Measurements from ENCODE around the gene DROSHA.
"Not testable (repeated sequence)": the region's sequence is repeated elsewhere in the genome, so short reads cannot be mapped to it uniquely, and the experiment has no call there.

The DROSHA gene, protein sequence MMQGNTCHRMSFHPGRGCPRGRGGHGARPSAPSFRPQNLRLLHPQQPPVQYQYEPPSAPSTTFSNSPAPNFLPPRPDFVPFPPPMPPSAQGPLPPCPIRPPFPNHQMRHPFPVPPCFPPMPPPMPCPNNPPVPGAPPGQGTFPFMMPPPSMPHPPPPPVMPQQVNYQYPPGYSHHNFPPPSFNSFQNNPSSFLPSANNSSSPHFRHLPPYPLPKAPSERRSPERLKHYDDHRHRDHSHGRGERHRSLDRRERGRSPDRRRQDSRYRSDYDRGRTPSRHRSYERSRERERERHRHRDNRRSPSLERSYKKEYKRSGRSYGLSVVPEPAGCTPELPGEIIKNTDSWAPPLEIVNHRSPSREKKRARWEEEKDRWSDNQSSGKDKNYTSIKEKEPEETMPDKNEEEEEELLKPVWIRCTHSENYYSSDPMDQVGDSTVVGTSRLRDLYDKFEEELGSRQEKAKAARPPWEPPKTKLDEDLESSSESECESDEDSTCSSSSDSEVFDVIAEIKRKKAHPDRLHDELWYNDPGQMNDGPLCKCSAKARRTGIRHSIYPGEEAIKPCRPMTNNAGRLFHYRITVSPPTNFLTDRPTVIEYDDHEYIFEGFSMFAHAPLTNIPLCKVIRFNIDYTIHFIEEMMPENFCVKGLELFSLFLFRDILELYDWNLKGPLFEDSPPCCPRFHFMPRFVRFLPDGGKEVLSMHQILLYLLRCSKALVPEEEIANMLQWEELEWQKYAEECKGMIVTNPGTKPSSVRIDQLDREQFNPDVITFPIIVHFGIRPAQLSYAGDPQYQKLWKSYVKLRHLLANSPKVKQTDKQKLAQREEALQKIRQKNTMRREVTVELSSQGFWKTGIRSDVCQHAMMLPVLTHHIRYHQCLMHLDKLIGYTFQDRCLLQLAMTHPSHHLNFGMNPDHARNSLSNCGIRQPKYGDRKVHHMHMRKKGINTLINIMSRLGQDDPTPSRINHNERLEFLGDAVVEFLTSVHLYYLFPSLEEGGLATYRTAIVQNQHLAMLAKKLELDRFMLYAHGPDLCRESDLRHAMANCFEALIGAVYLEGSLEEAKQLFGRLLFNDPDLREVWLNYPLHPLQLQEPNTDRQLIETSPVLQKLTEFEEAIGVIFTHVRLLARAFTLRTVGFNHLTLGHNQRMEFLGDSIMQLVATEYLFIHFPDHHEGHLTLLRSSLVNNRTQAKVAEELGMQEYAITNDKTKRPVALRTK (N-terminal part only)

DNA sequence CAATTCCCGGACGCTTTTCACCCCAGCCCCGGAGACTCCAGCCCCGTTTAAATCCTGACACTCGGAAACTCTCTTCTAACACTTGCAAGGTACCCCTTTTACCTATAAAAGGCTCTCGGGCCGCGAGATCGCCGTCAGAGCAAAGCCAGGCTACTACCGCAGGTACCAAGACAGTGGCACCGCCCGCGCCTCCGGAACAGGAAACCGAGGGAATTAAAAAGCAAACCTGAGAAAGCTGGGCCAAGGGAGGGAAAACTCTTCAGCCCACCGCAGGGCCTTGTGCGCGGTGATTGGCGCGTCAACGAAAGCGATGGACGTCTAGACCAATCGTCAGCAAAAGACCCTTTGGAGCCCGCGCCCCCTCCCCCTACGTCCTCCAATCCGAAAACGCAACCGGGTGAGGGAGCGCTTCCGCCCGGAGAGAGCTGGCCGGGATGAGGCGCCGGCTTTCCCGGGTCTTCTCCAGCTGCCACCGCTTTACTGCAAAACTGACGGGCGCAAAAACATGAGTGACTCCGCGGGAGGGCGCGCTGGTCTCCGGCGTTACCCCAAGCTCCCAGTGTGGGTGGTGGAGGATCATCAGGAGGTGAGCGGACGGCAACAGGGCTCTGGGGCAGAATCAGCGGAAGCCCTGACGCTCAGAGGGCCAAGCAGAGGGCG, at the start of gene DROSHA, which contains the start of gene C5orf22:
DROSHA (minus strand) TSS at position 206 of the 660 bp plus-strand sequence. CDS start 3,034 bp downstream, outside the sequence.
C5orf22 (plus strand) TSS at position 414 of the 660 bp plus-strand sequence; CDS start at position 506, 92 bp downstream.
- peak; percentile 84 for DNase-seq (ENCODE audit: low read depth)

GRCh38 chr5:31579558-31579957, 47.7 kb upstream of the DROSHA start:
- DNase-seq (ENCODE audit: low read depth): no peak

DNA sequence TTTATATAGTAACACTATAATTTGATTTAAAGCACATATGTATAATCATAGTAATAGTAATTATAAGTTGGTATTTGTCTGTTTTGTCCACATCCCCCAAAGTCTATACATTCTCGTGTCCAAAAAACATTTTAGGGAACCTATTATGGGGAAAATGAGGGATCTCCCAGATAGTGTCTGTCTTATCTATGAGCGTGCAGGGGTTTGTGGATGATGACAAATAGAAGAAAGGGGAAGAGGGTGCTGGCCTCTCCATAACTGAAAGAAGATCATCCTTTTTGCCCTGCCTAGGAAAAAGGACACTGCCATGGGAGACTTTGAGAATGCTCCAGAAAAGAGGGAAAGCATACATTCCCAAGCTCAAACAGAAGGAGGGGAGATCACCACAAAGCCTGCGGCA, 45.5 kb upstream of the DROSHA start:
- no peak for DNase-seq (ENCODE audit: low read depth)

- no peak for DNase-seq (ENCODE audit: low read depth)
Observed at GRCh38 chr5:31574772-31575171, 42.9 kb upstream of the DROSHA start.

DNA sequence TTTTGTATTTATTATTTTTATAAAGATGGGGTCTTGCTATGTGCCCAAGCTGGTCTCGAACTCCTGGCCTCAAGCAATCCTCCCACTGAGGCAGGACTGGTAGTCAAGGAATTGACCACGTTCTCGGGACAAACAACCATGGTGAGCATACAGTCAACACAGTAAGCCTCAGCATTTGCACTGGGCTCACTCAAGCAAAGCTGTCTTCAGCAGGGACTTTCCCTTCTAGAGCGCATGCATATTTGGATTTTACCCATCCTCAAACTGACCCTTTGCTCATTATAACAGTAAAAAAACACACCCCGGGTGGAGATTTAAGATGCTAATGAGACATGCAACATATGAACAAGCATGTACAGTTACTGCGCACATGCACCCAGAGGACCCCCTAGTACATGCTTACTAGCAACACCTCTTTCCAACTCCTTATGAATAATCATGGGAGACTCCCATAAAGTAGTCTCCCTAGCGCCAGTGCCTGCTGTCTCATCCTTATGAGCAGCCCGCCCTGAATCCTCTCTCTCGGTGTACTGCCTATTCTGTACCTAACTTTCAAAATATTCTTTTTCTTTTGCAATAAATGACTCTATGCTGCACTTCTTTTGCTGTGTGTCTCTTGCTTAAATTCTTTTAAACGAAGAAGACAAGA, 41.7 kb upstream of the DROSHA start:
- no peak for DNase-seq (ENCODE audit: low read depth)

DNA sequence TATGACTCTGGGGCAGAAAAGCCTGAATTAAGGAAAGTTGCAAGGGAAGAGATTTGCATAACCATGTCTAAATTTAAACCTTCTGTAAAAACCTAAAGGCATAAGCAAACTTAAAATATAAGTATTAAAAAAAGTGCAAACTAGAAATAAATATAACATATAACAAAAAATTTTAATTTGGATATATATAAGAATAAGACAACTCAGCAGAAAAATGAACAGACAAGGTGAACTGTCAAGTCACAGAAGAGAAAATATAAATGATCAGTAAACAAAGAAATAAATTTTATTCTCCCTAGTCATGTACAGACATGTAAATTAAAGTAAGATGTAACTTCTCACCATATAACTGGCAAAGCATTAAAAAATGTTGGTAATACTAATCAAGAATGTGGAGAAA, 37.2 kb upstream of the DROSHA start:
- no peak for DNase-seq (ENCODE audit: low read depth)

- no peak for DNase-seq (ENCODE audit: low read depth)
Observed at GRCh38 chr5:31568302-31568835, 36.5 kb upstream of the DROSHA start.

DNA sequence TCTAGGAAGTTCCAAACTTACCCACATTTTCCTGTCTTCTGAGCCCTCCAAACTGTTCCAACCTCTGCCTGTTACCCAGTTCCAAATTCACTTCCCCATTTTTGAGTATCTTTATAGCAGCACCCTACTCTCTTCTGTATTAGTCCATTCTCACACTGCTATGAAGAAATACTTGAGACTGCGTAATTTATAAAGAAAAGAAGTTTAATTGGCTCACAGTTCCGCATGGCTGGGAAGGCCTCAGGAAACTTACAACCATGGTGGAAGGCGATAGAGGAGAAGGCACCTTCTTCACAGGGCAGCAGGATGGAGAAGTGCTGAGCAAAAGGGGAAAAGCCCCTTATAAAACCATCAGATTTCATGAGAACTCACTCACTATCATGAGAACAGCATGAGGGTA, 34.5 kb upstream of the DROSHA start:
- DNase-seq (ENCODE audit: low read depth): not testable (repeated sequence)

- no peak for DNase-seq (ENCODE audit: low read depth)
Observed at GRCh38 chr5:31563216-31563615, 31.3 kb upstream of the DROSHA start.

DNA sequence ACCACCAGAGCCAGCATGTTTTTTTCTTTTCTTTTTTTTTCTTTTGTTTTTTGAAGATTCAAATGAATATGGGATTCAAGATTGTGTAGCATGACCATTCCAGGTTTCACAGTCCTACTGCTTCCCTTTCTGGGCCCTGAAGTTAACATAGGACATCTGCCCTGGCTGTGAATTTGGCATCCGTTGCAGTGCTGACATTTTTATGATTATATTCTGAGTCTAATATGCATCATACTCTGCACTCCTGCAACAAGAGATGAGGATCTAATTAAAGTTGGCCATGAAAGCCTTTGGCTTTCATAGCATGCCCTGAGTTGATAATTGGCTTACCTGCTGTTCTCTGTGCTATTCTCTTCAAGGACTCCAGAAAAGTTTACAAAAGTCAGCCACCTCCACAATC, 30.1 kb upstream of the DROSHA start:
- no peak for DNase-seq (ENCODE audit: low read depth)

DNA sequence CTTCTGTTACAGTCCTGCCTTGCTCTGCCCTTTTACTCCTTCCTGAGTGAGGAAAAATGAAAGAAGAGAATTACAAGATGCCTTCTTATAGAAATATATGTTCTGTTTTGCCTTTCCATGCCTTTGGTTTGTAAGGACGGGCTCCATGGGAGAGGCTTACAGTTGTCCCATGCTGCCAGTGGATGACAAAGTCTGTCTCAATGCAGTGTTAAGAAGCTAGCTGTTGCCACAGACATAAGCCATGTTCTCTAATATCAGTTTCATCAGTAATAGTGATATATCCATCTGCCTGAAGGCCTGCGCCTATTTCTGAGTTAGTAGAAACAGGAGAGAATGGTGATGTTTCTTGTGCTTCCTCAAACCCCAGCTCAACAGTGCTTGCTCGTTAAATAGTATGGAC, 28.0 kb upstream of the DROSHA start:
- no peak for DNase-seq (ENCODE audit: low read depth)

DNA sequence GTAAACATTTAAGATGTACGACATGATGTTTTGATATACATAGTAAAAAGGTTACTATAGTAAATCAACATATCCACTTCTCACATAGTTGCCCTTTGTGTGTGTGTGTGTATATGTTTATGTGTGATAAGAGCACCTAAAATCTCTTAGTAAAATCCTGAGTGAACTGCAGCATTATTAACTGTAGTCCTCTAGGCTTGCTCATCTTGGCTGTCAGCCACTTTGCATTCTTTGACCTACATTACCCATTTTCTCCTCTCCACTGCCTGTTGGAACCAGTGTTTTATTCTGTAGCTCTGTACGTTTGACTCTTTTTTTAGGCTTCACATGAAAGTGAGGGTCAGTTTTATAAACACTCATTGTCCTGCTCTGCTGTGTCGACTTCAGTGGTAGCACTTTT, 24.6 kb upstream of the DROSHA start:
- DNase-seq (ENCODE audit: low read depth): no peak

GRCh38 chr5:31554552-31554951, 22.7 kb upstream of the DROSHA start:
- DNase-seq (ENCODE audit: low read depth): no peak

DNA sequence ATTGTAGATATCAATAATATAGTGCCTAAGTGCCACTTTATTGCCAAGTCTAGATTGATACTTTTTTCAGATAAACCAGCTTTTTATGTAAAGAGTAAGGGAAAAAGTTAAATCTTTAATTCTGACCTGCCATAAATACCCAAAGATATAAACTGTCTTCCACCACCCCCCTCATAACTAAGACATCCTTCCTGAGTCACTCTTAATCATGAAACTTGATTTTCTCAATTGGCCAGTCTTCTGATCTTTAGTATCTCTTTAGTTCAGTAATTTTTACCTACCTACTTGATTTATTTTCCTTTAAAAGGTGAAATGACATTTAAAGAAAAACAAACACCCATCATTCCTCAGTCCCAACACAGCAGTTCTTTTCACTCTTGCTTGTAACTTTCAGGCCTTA, 22.0 kb upstream of the DROSHA start:
- no peak for DNase-seq (ENCODE audit: low read depth)

- no peak for DNase-seq (ENCODE audit: low read depth)
Observed at GRCh38 chr5:31551878-31552277, 20.0 kb upstream of the DROSHA start.

- not testable (repeated sequence) for DNase-seq (ENCODE audit: low read depth)
Observed at GRCh38 chr5:31549114-31549513, 17.2 kb upstream of the DROSHA start.

DNA sequence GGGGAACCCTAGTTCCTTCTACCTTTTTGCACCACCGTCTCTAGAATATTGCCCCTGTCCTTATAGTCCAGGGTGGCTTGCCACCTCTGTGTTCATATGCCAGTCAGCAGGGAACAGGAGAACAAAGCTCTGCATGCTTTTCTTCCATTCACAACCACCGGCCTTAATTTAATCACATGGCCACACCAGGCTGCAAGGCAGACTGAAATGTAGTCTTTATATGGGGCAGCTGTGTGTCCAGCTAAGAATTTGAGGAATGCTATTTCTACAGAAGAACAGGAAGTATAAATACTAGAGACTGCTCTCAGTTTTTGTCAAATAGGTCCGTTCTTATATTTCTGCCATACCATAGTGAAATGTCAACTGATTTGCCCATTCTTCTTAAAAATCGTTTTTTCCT, 6.0 kb upstream of the DROSHA start:
- DNase-seq (ENCODE audit: low read depth): no peak

GRCh38 chr5:31537349-31537748, 5.5 kb upstream of the DROSHA start:
- DNase-seq (ENCODE audit: low read depth): no peak

GRCh38 chr5:31536873-31537272, 5.0 kb upstream of the DROSHA start:
- DNase-seq (ENCODE audit: low read depth): no peak

DNA sequence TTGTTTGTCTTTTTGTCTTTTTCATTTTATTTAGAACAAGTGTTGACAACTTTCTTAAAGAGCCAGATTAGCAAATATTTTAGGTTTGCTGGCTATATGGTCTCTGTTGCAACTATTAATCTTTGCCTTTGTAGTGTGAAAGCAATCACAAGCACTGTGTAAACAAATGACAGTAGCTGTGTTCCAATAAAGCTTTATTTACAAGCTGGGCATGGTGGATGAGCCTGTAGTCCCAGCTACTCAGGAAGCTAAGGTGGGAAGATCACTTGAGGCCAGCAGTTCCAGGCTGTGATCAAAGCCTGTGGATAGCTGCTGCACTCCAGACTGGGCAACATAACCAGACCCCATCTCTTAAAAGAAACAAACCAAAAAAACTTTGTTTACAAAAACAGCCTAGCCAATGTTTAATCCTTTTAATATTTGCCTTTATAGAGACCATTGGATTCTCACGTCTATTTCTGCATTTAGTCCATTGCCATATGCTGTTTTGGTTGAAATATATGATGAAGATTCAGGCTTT, 2.7 kb upstream of the DROSHA start:
- DNase-seq (ENCODE audit: low read depth): no peak

DNA sequence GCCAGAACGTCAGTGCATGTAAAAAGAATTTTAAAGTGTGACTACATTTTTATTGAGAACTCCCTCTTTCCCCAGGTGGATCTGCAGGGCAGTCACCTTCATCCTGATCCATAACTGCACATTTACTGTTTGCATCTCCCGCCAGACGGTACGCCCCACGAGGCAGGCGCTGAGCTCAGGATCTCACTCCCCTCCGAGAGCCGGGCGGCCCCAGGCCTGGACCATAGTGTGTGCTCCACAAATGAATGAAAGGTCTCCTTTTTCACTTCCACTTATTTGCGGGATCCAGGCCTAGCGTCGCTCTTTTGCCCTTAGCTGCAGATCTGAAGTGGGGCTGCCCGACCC, 378 bp downstream of the DROSHA start:
- DNase-seq (ENCODE audit: low read depth): no peak

Measured in stimulated activated CD4-positive, alpha-beta T cell treated with anti-CD3 and anti-CD28 coated beads, Interleukin-2, amount 100 ng/mL, for 4 hours (primary cell).